H1 (cell line): Measurements from ENCODE around the gene TJP3.

Experiments
- CBX5 ChIP-seq: fragments of 300-800, 300-1000 bp; sonication (generic); IDR thresholded peaks from 2 replicates; pipeline ENCODE4 v1.7.1; 2016; ENCODE audit warnings: antibody characterized with exemption, low read length, low read depth
- CEBPB ChIP-seq: IDR thresholded peaks from 2 replicates; pipeline ENCODE4 v1.6.1; 2012; ENCODE audit warnings: low read depth, low read length
- CTCF ChIP-seq, 3 experiments: IDR thresholded peaks; 1 replicate in 2 of 3; 2 replicates in 1 of 3; pipeline versions ENCODE4 v1.5.1 to v1.6.1; 2011; ENCODE audit warnings: low read length in 3 of 3, mild to moderate bottlenecking in 3 of 3, inconsistent platforms in 2 of 3, low read depth in 1 of 3, moderate library complexity in 1 of 3; ENCODE audit not compliant: insufficient read depth in 1 of 3; ENCODE audit errors: control extremely low read depth in 1 of 3
- MAFK ChIP-seq: IDR thresholded peaks from 2 replicates; pipeline ENCODE4 v1.6.1; 2012; ENCODE audit warnings: low read depth, mild to moderate bottlenecking, improper control_type of control experiment, low read length
- POLR2A ChIP-seq, 2 experiments: IDR thresholded peaks; 1 replicate in 1 of 2; 2 replicates in 1 of 2; pipeline ENCODE4 v1.6.1; 2011; ENCODE audit warnings: low read depth in 2 of 2, low read length in 2 of 2, mild to moderate bottlenecking in 2 of 2; ENCODE audit errors: control extremely low read depth in 1 of 2
- RFX5 ChIP-seq: IDR thresholded peaks from 2 replicates; pipeline ENCODE4 v1.6.1; 2011; ENCODE audit warnings: low read depth, low read length, improper control_type of control experiment, borderline replicate concordance
- SAP30 ChIP-seq: fragments of 300-600 bp; sonication (generic); IDR thresholded peaks from 2 replicates; pipeline ENCODE4 v1.7.1; 2012; ENCODE audit warnings: low read length, moderate library complexity, mild to moderate bottlenecking, inconsistent platforms; ENCODE audit not compliant: insufficient read depth, insufficient replicate concordance
- TAF7 ChIP-seq: optimal IDR thresholded peaks from 2 replicates; pipeline ENCODE3; 2011; ENCODE audit warnings: low read depth, mild to moderate bottlenecking, inconsistent platforms, low read length, moderate library complexity, borderline replicate concordance
- TBP ChIP-seq: IDR thresholded peaks from 2 replicates; pipeline ENCODE4 v1.6.1; 2011; ENCODE audit warnings: low read depth, low read length, improper control_type of control experiment
- TCF12 ChIP-seq: IDR thresholded peaks from 2 replicates; pipeline ENCODE4 v1.6.1; 2011; ENCODE audit warnings: low read depth, mild to moderate bottlenecking, low read length

- TF ChIP-seq TAF7 = no peak
- no peak for TF ChIP-seq SAP30
- TF ChIP-seq CTCF (IDR thresholded peaks at IDR 0.05; ENCODE audit: control extremely low read depth in 1 of 3, insufficient read depth in 1 of 3, low read depth in 1 of 3, low read length in 3 of 3) = no peak
- TF ChIP-seq TBP = no peak
- no peak for TF ChIP-seq CEBPB
- no peak for TF ChIP-seq TCF12
- no peak for TF ChIP-seq RFX5
- no peak for TF ChIP-seq POLR2A (IDR thresholded peaks at IDR 0.05; ENCODE audit: control extremely low read depth in 1 of 2, low read depth in 2 of 2, low read length in 2 of 2)
- TF ChIP-seq MAFK = no peak
- TF ChIP-seq CBX5 = no peak
These were observed 83.9 kb downstream of the TJP3 start for GRCh38 chr19:3792114-3792513.
